ENCODE data around the gene MLKL.

DNA sequence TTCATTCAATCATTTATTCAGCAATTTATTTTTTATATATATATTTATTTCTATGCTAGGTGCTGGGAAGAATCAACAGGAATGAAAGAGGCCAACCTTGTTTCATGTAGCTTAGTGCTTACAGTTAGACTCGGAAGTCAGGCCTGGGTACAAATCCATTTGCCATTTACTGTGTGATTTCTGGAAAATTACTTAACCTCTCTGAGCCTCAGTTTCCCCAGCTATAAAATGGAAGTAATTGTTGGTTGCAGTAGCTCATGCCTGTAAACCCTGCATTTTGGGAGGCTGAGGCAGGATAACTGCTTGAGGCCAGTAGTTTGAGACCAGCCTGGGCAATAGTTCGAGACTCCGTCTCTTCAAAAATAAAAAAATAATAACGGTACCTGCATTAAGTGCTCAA is 27.2 kb upstream of the MLKL start:
- TF ChIP-seq, protein P1, sequence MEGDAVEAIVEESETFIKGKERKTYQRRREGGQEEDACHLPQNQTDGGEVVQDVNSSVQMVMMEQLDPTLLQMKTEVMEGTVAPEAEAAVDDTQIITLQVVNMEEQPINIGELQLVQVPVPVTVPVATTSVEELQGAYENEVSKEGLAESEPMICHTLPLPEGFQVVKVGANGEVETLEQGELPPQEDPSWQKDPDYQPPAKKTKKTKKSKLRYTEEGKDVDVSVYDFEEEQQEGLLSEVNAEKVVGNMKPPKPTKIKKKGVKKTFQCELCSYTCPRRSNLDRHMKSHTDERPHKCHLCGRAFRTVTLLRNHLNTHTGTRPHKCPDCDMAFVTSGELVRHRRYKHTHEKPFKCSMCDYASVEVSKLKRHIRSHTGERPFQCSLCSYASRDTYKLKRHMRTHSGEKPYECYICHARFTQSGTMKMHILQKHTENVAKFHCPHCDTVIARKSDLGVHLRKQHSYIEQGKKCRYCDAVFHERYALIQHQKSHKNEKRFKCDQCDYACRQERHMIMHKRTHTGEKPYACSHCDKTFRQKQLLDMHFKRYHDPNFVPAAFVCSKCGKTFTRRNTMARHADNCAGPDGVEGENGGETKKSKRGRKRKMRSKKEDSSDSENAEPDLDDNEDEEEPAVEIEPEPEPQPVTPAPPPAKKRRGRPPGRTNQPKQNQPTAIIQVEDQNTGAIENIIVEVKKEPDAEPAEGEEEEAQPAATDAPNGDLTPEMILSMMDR (IDR thresholded peaks at IDR 0.05; ENCODE audit: low read depth, low read length) = no peak
- TF ChIP-seq EZH2phosphoT487 (IDR thresholded peaks at IDR 0.05; ENCODE audit: low read depth) = no peak

Measured in OCI-LY3 (cell line).